Hepatocyte (in vitro differentiated cells): ENCODE results near the gene PELI3.

Source experiments
- EZH2 ChIP-seq: fragments of 200-600 bp; sonication (generic); IDR thresholded peaks from 2 replicates; pipeline ENCODE4 v1.6.1; 2016; ENCODE audit warnings: antibody characterized with exemption, mild to moderate bottlenecking, borderline replicate concordance
- EZH2phosphoT487 ChIP-seq: fragments of 200-600 bp; sonication (generic); IDR thresholded peaks from one replicate; pipeline ENCODE4 v1.6.1; 2018; ENCODE audit warnings: antibody characterized with exemption, mild to moderate bottlenecking, low read depth, moderate library complexity; ENCODE audit not compliant: unreplicated experiment, severe bottlenecking
- TF ChIP-seq, protein P1 (sequence below): fragments of 200-600 bp; sonication (generic); IDR thresholded peaks from 2 replicates; pipeline ENCODE4 v1.5.1; 2016; ENCODE audit warnings: antibody characterized with exemption, mild to moderate bottlenecking; ENCODE audit not compliant: poor library complexity

DNA sequence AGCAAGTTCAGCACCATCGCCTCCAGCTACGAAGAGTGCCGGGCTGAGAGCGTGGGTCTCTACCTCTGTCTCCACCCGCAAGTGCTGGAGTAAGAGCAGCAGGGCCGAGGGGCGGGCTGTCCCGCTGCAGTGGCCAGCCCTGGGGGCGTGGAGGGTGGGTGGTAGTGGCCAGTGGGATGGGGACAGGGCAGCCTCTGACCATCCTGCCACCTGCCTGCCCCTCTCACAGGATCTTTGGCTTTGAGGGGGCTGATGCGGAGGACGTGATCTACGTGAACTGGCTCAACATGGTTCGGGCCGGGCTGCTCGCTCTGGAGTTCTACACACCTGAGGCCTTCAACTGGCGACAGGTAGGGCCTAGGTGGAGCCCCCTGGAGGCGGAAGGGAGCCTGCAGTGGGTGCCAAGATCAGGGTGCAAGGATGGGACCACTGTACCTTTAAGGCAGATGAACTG, 28.7 kb downstream of the PELI3 start:
- TF ChIP-seq EZH2 = no peak
- TF ChIP-seq, protein P1, sequence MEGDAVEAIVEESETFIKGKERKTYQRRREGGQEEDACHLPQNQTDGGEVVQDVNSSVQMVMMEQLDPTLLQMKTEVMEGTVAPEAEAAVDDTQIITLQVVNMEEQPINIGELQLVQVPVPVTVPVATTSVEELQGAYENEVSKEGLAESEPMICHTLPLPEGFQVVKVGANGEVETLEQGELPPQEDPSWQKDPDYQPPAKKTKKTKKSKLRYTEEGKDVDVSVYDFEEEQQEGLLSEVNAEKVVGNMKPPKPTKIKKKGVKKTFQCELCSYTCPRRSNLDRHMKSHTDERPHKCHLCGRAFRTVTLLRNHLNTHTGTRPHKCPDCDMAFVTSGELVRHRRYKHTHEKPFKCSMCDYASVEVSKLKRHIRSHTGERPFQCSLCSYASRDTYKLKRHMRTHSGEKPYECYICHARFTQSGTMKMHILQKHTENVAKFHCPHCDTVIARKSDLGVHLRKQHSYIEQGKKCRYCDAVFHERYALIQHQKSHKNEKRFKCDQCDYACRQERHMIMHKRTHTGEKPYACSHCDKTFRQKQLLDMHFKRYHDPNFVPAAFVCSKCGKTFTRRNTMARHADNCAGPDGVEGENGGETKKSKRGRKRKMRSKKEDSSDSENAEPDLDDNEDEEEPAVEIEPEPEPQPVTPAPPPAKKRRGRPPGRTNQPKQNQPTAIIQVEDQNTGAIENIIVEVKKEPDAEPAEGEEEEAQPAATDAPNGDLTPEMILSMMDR = no peak
- no peak for TF ChIP-seq EZH2phosphoT487
